Measurements from ENCODE around the gene FIG4. TPM values are rescaled to one million over a fixed set of nuclear protein-coding genes. Genes with fewer than 3 reads are reported as not detected.
"Not testable (repeated sequence)": the region's sequence is repeated elsewhere in the genome, so short reads cannot be mapped to it uniquely, and the experiment has no call there.

The FIG4 gene
- total and polyA plus RNA-seq, 2 donors, result 11.8 to 24.5 TPM

DNA sequence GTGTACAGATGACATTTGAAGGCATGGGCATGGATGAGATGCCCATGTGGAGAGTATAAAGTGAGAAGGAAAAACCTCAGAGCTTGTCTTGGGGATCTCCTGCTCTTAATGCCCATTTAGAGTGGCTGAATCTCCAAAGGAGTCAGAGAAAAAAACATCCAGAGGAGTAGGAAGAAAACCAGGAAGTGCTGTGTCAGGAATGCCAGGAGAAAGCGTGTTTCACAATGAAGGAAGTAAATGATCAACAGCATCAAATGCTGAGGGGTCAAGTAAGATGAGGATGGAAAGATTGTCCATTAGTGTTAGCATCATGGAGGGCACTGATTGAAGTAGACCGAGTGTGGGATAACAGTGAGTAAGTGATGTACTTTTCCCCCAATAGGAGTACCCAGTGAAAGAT is 56.1 kb downstream of the FIG4 start:
- DNase-seq (ENCODE audit: extremely low spot score), result no peak
- H3K36me3 ChIP-seq (ENCODE audit: insufficient read depth), result no peaks in the 10 kb centered on the region
- H3K4me1 ChIP-seq (ENCODE audit: insufficient read depth), result no peaks in the 10 kb centered on the region
- H3K4me3 ChIP-seq (ENCODE audit: low read depth, low read length), result no peak overlapping the region
- WGBS, result 90% methylated on average over 2 of the region's 2 CpGs
- H3K27ac ChIP-seq (ENCODE audit: low read depth), result no peak overlapping the region

DNA sequence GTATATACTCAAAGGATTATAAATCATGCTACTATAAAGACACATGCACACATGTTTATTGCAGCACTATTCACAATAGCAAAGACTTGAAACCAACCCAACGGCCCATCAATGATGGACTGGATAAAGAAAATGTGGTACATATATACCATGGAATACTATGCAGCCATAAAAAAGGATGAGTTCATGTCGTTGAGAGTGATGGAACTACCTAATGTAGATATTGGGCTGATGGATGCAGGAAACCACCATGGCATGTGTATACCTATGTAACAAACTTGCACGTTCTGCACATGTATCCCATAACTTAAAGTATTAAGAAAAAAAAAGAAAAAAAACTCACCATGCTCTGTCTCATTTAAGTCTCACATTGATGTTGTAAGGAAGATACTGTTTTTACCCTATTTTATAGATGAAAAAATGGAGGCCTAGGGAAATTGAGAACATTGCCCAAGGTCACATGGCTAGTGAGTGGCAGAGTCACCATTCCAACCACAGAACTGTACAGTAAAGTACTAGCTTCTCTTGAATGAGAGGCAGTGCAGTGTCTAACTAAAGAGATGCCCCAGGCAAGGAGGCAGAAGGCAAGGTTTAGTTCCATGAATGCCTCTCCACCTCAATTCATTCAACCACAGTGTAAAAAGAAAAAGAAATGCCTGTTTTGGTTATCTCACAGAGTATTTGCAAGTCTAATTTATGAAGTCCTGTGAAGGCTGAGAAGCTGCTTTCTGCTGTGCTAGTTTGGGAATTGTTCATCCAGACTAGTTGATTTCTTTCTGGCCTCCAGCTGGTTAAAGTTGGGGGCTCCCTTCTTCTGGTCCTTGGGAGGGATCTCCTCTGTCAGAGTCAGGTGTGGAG is 68.2 kb downstream of the FIG4 start:
- no peak for DNase-seq (ENCODE audit: extremely low spot score)
- Histone ChIP-seq H3K36me3 (ENCODE audit: insufficient read depth) (no peaks in the 10 kb centered on the region), H3K27ac (ENCODE audit: low read depth) (no peak overlapping the region), H3K4me1 (ENCODE audit: insufficient read depth) (no peaks in the 10 kb centered on the region), H3K4me3 (ENCODE audit: low read depth, low read length) (no peak overlapping the region)
- 97% methylated on average over 3 of the region's 3 CpGs for WGBS

DNA sequence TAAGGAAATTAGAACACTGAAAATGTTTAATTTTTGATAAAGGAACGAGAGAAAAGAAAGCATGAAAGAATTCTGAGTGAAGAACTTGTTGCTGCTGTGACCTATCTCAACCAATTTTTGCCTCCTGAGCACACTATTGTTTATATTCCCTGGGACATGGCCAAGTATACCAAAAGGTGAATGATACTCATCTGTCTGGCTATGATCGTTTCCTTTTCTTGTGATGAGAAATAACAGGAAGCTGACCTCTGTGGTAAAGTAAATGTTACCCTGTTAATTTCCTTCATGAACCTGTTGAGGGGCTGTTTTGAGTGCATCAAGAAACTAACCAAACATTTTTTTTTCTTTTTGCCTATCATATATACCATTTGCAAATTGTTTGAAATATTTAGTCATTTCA is 69.1 kb downstream of the FIG4 start:
- Histone ChIP-seq H3K4me1 (ENCODE audit: insufficient read depth) (no peaks in the 10 kb centered on the region), H3K4me3 (ENCODE audit: low read depth, low read length) (no peak overlapping the region), H3K27ac (ENCODE audit: low read depth) (no peak overlapping the region), H3K36me3 (ENCODE audit: insufficient read depth) (no peaks in the 10 kb centered on the region)
- WGBS, result 35% methylated on average over 2 of the region's 2 CpGs
- DNase-seq (ENCODE audit: extremely low spot score), result no peak

DNA sequence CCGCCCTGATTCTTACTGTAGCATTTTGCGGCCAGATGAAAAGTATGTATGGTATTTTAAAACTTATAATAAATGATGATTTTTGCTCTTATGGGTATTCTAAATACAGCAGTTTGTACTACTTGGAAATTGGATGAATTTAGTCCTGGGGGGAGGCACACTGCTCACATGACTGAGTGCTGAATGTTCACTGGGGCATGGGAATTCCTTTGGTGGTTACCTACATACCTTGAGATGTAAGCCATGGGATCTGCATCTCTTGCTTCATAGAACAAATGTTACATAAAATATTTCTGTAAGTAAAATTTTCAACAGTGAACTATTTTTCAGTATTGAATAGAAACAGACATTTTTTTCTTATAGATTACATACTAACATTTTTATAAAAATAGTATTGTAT is 71.1 kb downstream of the FIG4 start:
- Histone ChIP-seq H3K4me3 (ENCODE audit: low read depth, low read length) (no peak overlapping the region), H3K4me1 (ENCODE audit: insufficient read depth) (no peaks in the 10 kb centered on the region), H3K27ac (ENCODE audit: low read depth) (no peak overlapping the region), H3K36me3 (ENCODE audit: insufficient read depth) (peaks cover 4% of the 10 kb centered on the region)
- no peak for DNase-seq (ENCODE audit: extremely low spot score)
- 96% methylated on average over 2 of the region's 2 CpGs for WGBS

DNA sequence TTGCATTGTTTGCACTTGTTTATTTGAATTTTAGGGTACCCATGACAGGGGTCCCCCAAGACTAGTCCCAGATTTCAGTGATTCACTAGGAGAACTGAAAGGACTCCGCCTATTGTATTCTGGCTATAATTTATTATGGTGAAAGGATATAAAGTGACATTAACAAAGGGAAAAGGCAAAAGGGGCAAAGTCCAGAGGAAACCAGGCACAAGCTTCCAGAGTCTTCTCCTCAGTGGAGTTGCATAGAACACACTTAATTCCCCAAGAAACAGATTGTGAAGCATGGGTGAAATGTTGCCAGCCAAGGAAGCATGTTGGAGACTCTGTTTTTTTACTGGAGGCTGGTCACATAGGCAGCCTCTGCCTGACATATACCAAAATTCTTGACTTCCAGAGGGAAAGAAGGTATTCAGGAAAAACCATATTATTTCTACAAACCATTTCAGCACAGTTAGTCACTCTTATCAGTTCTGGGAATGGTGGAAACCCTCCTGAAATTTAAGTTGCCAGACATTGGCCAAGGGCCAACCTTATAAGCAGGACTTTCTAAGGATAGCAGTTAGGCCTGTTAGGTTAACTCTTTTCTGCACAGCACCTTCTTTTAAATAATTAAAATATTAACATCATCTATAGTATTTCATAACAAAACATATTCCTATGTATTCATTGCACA is 71.8 kb downstream of the FIG4 start:
- Histone ChIP-seq H3K36me3 (ENCODE audit: insufficient read depth) (peaks cover 4% of the 10 kb centered on the region), H3K4me3 (ENCODE audit: low read depth, low read length) (no peak overlapping the region), H3K4me1 (ENCODE audit: insufficient read depth) (no peaks in the 10 kb centered on the region), H3K27ac (ENCODE audit: low read depth) (no peak overlapping the region)
- DNase-seq (ENCODE audit: extremely low spot score), result no peak
- 100% methylated on average over 1 of the region's 1 CpG for WGBS

DNA sequence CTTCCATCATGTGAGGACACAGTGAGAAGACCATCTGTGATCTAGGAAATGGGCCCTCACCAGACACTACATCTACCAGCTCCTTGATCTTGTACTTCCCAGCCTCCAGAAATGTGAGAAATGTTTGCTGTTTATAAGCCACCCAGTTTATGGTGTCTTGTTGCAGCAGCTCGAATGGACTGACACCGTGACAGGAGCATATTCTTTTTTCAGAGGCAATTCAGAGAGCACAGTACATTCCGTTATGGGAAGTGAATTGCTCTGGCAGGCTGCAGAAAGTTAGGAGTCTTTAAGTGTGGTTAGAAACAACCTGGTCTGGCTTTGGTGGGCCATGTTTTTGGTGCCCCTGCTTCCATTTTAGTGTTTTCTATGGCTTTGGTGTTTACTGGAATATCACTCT is 75.1 kb downstream of the FIG4 start:
- Histone ChIP-seq H3K4me1 (ENCODE audit: insufficient read depth) (no peaks in the 10 kb centered on the region), H3K27ac (ENCODE audit: low read depth) (no peak overlapping the region), H3K36me3 (ENCODE audit: insufficient read depth) (peaks cover 4% of the 10 kb centered on the region), H3K4me3 (ENCODE audit: low read depth, low read length) (no peak overlapping the region)
- DNase-seq (ENCODE audit: extremely low spot score), result no peak
- 71% methylated on average over 3 of the region's 3 CpGs for WGBS

DNA sequence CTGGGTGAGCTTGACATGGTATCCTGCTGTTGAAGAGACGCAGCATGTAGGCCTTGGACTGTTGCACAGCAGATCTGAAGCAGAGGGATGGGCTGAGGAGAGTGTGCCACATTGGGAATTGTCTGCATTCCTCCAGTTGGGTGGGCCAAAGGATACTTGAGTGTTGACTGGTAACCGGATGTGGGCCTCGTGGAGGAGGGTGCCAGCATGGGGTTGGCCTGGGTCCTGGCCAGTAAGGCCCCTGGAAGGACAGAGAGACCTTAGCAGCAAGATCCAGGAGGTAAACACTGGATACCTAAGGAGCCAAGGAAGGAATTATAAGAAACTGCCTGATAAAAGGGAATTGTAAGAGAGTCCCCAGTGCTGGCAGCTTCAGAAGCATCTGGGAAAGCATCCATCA is 76.9 kb downstream of the FIG4 start:
- 71% methylated on average over 3 of the region's 3 CpGs for WGBS
- Histone ChIP-seq H3K27ac (ENCODE audit: low read depth) (no peak overlapping the region), H3K4me3 (ENCODE audit: low read depth, low read length) (no peak overlapping the region), H3K36me3 (ENCODE audit: insufficient read depth) (peaks cover 4% of the 10 kb centered on the region), H3K4me1 (ENCODE audit: insufficient read depth) (no peaks in the 10 kb centered on the region)
- no peak for DNase-seq (ENCODE audit: extremely low spot score)

DNA sequence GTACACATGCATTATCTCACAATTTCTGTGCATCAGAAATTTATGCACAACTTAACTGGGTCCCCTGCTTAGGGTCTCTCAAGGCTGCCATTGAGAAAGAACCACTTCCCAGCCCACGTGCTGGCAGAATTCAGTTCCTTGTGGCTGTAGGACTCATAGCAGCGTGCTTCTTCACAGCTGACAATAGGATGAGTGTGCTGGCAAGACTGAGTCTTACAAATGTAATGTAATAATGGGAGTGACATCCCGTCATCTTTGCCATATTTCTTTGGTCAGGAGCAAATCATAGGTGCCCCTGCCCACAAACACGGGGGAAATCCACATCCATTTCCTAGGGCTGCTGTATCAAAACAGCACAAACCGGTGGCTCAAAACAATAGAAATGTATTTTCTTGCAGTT is 77.4 kb downstream of the FIG4 start:
- H3K4me3 ChIP-seq (ENCODE audit: low read depth, low read length), result no peak overlapping the region
- DNase-seq (ENCODE audit: extremely low spot score), result no peak
- no peak overlapping the region for H3K27ac ChIP-seq (ENCODE audit: low read depth)
- H3K4me1 ChIP-seq (ENCODE audit: insufficient read depth), result no peaks in the 10 kb centered on the region
- 91% methylated on average over 5 of the region's 5 CpGs for WGBS
- peaks cover 4% of the 10 kb centered on the region for H3K36me3 ChIP-seq (ENCODE audit: insufficient read depth)

DNA sequence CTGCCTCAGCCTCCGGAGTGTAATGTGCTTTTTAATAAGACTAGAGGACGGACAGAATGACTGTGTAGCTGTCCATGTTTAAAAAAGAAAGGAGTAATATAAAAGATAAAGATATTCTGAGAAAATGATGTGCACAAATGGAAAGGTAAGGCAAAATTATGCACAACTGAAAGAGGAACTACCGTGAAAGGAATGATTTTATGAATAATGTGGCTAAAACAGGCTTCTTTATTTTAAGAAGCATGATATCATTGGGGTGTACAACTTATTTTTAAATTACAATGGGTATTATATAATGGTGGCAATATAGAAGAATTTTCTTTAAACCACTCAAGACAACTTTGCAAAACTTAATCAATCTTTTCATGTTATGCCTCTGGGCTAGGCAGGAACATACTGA is 78.1 kb downstream of the FIG4 start:
- Histone ChIP-seq H3K4me3 (ENCODE audit: low read depth, low read length) (no peak overlapping the region), H3K4me1 (ENCODE audit: insufficient read depth) (no peaks in the 10 kb centered on the region), H3K36me3 (ENCODE audit: insufficient read depth) (peaks cover 4% of the 10 kb centered on the region), H3K27ac (ENCODE audit: low read depth) (no peak overlapping the region)
- WGBS, result 88% methylated on average over 3 of the region's 3 CpGs
- no peak for DNase-seq (ENCODE audit: extremely low spot score)

DNA sequence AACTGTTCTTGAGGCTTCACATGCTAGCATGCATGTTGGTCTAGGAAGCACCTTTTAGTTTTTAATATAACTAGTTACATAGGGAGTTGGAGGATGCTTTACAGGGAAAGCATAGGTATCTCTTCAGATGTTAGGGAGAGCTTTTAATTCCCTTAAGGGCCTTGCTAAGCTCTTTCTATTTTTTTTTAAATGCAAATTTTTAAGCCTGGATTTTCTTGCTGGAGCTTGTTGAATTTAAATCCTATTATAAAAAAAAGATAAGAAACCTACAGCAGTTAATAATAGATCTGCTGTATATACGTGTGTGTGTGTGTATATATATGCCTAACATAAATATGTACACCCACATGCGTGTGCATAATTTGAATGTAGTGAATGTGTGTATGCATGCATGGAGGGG is 79.0 kb downstream of the FIG4 start:
- no peak overlapping the region for H3K27ac ChIP-seq (ENCODE audit: low read depth)
- peaks cover 4% of the 10 kb centered on the region for H3K36me3 ChIP-seq (ENCODE audit: insufficient read depth)
- H3K4me3 ChIP-seq (ENCODE audit: low read depth, low read length), result no peak overlapping the region
- H3K4me1 ChIP-seq (ENCODE audit: insufficient read depth), result no peaks in the 10 kb centered on the region
- 86% methylated on average over 2 of the region's 2 CpGs for WGBS
- no peak for DNase-seq (ENCODE audit: extremely low spot score)

DNA sequence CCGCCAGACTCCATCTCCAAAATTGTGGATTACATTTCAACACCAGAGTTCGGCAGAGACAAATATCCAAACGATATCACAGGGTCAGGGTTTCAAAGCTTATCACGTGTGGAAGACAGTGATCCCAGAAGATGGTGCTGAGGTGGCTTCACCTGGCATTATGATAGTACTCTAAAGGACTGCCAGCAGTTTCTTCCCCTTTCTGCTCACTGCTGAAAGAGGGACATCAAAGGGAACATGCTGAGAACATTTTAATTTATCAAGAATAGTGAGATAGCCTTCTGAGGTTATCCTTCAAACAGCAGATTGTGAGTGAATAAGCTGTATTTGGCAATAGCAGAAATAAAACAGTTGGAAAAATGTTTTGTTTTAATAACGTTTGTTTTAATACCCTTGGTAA is 79.7 kb downstream of the FIG4 start:
- Histone ChIP-seq H3K4me1 (ENCODE audit: insufficient read depth) (no peaks in the 10 kb centered on the region), H3K36me3 (ENCODE audit: insufficient read depth) (peaks cover 4% of the 10 kb centered on the region), H3K4me3 (ENCODE audit: low read depth, low read length) (no peak overlapping the region), H3K27ac (ENCODE audit: low read depth) (no peak overlapping the region)
- DNase-seq (ENCODE audit: extremely low spot score), result no peak
- WGBS, result 74% methylated on average over 5 of the region's 5 CpGs

DNA sequence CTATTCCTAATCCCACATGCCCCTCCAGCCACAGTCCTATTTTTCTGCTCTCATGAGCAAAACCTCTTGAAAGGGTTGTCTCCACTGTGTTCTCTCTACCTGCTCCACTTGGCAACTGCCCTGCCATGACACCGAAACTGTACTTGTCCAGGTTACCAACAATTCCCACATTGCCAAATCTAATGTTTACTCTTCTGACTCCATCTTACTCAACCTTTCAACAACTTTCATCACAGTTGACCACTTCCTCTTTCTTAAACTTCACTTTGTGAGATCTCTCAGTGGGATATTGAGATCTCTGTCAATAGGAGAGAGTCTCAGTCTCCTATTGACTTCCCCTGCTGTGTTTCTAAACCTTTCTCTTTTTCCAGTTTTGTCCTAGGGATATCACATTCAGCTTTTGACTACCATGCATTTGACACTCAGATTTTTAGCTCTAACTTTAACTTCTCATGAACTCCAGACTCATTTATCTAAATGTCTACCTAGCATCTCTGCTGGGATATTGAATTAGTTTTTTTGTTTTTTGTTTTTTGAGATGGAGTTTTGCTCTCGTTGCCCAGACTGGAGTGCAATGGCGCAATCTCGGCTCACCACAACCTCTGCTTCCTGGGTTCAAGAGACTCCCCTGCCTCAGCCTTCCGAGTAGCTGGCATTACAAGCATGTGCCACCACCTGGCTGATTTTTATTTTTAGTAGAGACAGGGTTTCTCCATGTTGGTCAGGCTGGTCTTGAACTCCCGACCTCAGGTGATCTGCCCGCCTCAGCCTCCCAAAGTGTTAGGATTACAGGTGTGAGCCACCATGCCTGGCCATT is 81.1 kb downstream of the FIG4 start:
- 94% methylated on average over 7 of the region's 7 CpGs for WGBS
- not testable (repeated sequence) for H3K36me3 ChIP-seq (ENCODE audit: insufficient read depth); H3K4me1 ChIP-seq (ENCODE audit: insufficient read depth); H3K27ac ChIP-seq (ENCODE audit: low read depth); H3K4me3 ChIP-seq (ENCODE audit: low read depth, low read length); DNase-seq (ENCODE audit: extremely low spot score)

DNA sequence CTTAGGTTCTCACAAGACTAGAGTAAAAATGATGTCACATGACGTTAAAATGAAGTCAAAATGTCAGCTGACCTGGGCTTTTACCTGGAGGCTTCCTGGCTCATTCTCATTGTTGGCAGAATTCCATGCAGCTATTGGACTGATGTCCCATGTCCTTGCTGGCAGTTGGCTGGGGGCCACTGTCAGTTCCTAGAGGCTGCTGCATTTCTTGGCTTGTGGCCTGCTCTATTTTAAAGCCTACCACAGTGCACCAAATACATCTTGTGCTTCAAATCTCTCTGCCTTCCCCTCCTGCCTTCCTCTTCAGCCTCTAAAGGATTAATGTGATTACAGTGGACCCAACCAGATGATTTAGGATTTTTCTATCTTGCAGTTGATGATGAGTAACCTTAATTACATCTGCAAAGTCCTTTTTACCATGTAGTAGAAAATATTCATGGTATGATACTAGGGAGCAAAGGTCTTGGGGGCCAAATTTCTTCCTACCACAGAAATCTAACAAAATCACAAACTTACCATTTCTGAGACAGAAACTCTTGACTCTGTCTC is 81.9 kb downstream of the FIG4 start:
- H3K36me3 ChIP-seq (ENCODE audit: insufficient read depth), result no peaks in the 10 kb centered on the region
- H3K4me1 ChIP-seq (ENCODE audit: insufficient read depth), result no peaks in the 10 kb centered on the region
- no peak overlapping the region for H3K27ac ChIP-seq (ENCODE audit: low read depth)
- 86% methylated on average over 1 of the region's 1 CpG for WGBS
- DNase-seq (ENCODE audit: extremely low spot score), result no peak
- H3K4me3 ChIP-seq (ENCODE audit: low read depth, low read length), result no peak overlapping the region

All from urinary bladder (tissue), 4 donors.